Activated CD4-positive, alpha-beta T cell treated with anti-CD3 and anti-CD28 coated beads, Interleukin-2, Interleukin-4, amounts not matched to agents 100 ng/mL and 50 ng/mL, durations not matched to agents 16 hours and 8 hours (primary cell): Measurements from ENCODE around the gene B3GNT7.
"Not testable (repeated sequence)": the region's sequence is repeated elsewhere in the genome, so short reads cannot be mapped to it uniquely, and the experiment has no call there.

Source experiments
- DNase-seq: peaks from one replicate; pipeline ENCODE4 v3.0.0-alpha.2; 2020; ENCODE audit warnings: low spot score

B3GNT7 gene

GRCh38 chr2:231427116-231427515, 31.6 kb downstream of the B3GNT7 start:
- DNase-seq = no peak

GRCh38 chr2:231429152-231429551, 33.6 kb downstream of the B3GNT7 start:
- DNase-seq = no peak

- no peak for DNase-seq
Observed at GRCh38 chr2:231429901-231430300, 34.4 kb downstream of the B3GNT7 start.

GRCh38 chr2:231430437-231430836, 34.9 kb downstream of the B3GNT7 start:
- DNase-seq = not testable (repeated sequence)

GRCh38 chr2:231431606-231432005, 36.1 kb downstream of the B3GNT7 start:
- DNase-seq = no peak

- no peak for DNase-seq
Observed at GRCh38 chr2:231433990-231434389, 38.5 kb downstream of the B3GNT7 start.

GRCh38 chr2:231436957-231437356, 41.4 kb downstream of the B3GNT7 start:
- DNase-seq = no peak

GRCh38 chr2:231449503-231450054, 54.1 kb downstream of the B3GNT7 start:
- DNase-seq = no peak

- no peak for DNase-seq
Observed at GRCh38 chr2:231450548-231450989, 55.1 kb downstream of the B3GNT7 start.
